K562 (cell line): ENCODE measurements around the gene ZNF772. TPM values are rescaled to one million over a fixed set of nuclear protein-coding genes. Genes with fewer than 3 reads are reported as not detected.

Source experiments
- ATAC-seq: fragments of 200-7000 bp; cut with Tn5 transposase; 3 replicates; pipeline ENCODE4 v1.9.1; 2020; ENCODE audit warnings: moderate library complexity
- BruUV-seq: library from RNA; stranded (reverse); fragments of 400-500 nt; replicated peaks from 2 replicates; lab custom pipeline; 2021; lab: Mats Ljungman, UMichigan
- CTCF ChIA-PET: fragments of 300-600 bp; formaldehyde crosslinking; extraction: SDS; loops from one replicate; lab custom pipeline; 2021; ENCODE audit warnings: low intra/inter-chr PET ratio; lab: Yijun Ruan, JAX
- POLR2A ChIA-PET: fragments of 300-600, 350-650 bp; sonication (Branson Sonifier 250); formaldehyde crosslinking; extraction: SDS; loops from one replicate; lab custom pipeline; 2021; ENCODE audit warnings: antibody characterized with exemption, inconsistent platforms; lab: Yijun Ruan, JAX
- DNase-seq, 4 experiments: peaks; one replicate each; pipeline versions ENCODE4 v3.0.0 to v3.0.0-alpha.2; 2011 to 2018; ENCODE audit warnings: low spot score in 3 of 4, mixed read lengths in 3 of 4; ENCODE audit errors: extremely low read depth in 1 of 4
- FAIRE-seq: peaks from 2 replicates; lab custom pipeline; 2011; peaks lifted over from hg19 to GRCh38; lab: Jason Lieb, UNC
- H2AFZ ChIP-seq: 2 replicates; pipeline ENCODE4 v1.6.0; 2011; ENCODE audit warnings: low read depth, low read length, control low read depth, inconsistent platforms
- H3K27ac ChIP-seq: fragments of 200-600 bp; 3 replicates; pipeline ENCODE4 v1.8.0; 2011; ENCODE audit warnings: low read depth, mild to moderate bottlenecking, control low read depth, inconsistent platforms, low read length, moderate library complexity, mixed read lengths; ENCODE audit errors: extremely low read depth
- H3K27me3 ChIP-seq, 2 experiments: fragments of 300-600 bp in 1 of 2; 2 replicates in 1 of 2; 3 replicates in 1 of 2; pipeline versions ENCODE4 v1.6.0 to v1.8.0; 2011; ENCODE audit warnings: inconsistent platforms in 2 of 2, low read length in 2 of 2, mild to moderate bottlenecking in 1 of 2, mixed read lengths in 1 of 2, moderate library complexity in 1 of 2; ENCODE audit not compliant: control insufficient read depth in 2 of 2, insufficient read depth in 2 of 2
- H3K36me3 ChIP-seq: fragments of 300-600 bp; 3 replicates; pipeline ENCODE4 v1.8.0; 2011; ENCODE audit warnings: mild to moderate bottlenecking, low read length, inconsistent platforms; ENCODE audit not compliant: control insufficient read depth, insufficient read depth
- H3K4me1 ChIP-seq, 2 experiments: fragments of 200-600 bp in 1 of 2; replicated peaks in 1 of 2; 2 replicates in 1 of 2; 3 replicates in 1 of 2; pipeline versions ENCODE4 v1.5.1 to v1.8.0; 2011; ENCODE audit warnings: inconsistent platforms in 2 of 2, low read length in 2 of 2, mild to moderate bottlenecking in 1 of 2, mixed read lengths in 1 of 2, moderate library complexity in 1 of 2; ENCODE audit not compliant: control insufficient read depth in 2 of 2, insufficient read depth in 2 of 2
- H3K4me2 ChIP-seq: 2 replicates; pipeline ENCODE4 v1.6.1; 2011; ENCODE audit warnings: low read length, control low read depth, inconsistent platforms, mixed read lengths; ENCODE audit not compliant: insufficient read depth
- H3K4me3 ChIP-seq: fragments of 200-600 bp; sonication (generic), shearing (Covaris generic); 2 replicates; pipeline ENCODE4 v1.5.1; 2016; ENCODE audit warnings: control low read depth, inconsistent platforms
- H3K79me2 ChIP-seq: fragments of 200-600 bp; 3 replicates; pipeline ENCODE4 v1.8.0; 2011; ENCODE audit warnings: low read length, inconsistent platforms; ENCODE audit not compliant: control insufficient read depth, insufficient read depth
- H3K9ac ChIP-seq, 2 experiments: 2 replicates each; pipeline versions ENCODE4 v1.6.0 to v1.6.1; 2011; ENCODE audit warnings: low read depth in 2 of 2, low read length in 2 of 2, control low read depth in 1 of 2, inconsistent platforms in 1 of 2, mild to moderate bottlenecking in 1 of 2, mixed read lengths in 1 of 2; ENCODE audit not compliant: insufficient read depth in 1 of 2
- H3K9me1 ChIP-seq: one replicate; pipeline ENCODE4 v1.6.0; 2011; ENCODE audit warnings: inconsistent platforms, mild to moderate bottlenecking, low read length, moderate library complexity; ENCODE audit not compliant: control insufficient read depth, insufficient read depth
- H3K9me3 ChIP-seq: replicated peaks from 2 replicates; pipeline ENCODE4 v1.5.1; 2011; ENCODE audit warnings: low read depth, low read length, inconsistent platforms; ENCODE audit not compliant: control insufficient read depth, insufficient read depth
- H4K20me1 ChIP-seq: replicated peaks from 2 replicates; pipeline ENCODE4 v1.6.1; 2011; ENCODE audit warnings: low read length, inconsistent platforms, mixed read lengths; ENCODE audit not compliant: control insufficient read depth, insufficient read depth
- ESRRA ChIP-seq: fragments of 450-650 bp; IDR thresholded peaks from 2 replicates; pipeline ENCODE4 v1.6.1; 2014; ENCODE audit warnings: low read depth, mild to moderate bottlenecking, moderate library complexity, borderline replicate concordance
- FOS ChIP-seq: IDR thresholded peaks from 3 replicates; pipeline ENCODE4 v1.6.1; 2011; ENCODE audit not compliant: insufficient read length; ENCODE audit errors: extremely low read depth
- HLTF ChIP-seq: fragments of 450-650 bp; IDR thresholded peaks from 2 replicates; pipeline ENCODE4 v1.6.1; 2016
- KAT7 ChIP-seq: sonication (generic); formaldehyde crosslinking; IDR thresholded peaks from 2 replicates; pipeline ENCODE4 v1.8.0; 2022; ENCODE audit warnings: missing genetic modification reagents, mild to moderate bottlenecking, borderline replicate concordance
- KDM2B ChIP-seq: fragments of 250-450 bp; sonication (Bioruptor Pico); IDR thresholded peaks from 2 replicates; pipeline ENCODE4 v1.8.0; 2021; ENCODE audit warnings: mild to moderate bottlenecking, moderate library complexity
- KDM4B ChIP-seq, 2 experiments: fragments of 450-650 bp in 1 of 2; sonication (generic) in 1 of 2; IDR thresholded peaks; 2 replicates each; pipeline ENCODE4 v1.6.1; 2016 to 2017; ENCODE audit warnings: borderline replicate concordance in 2 of 2, antibody characterized with exemption in 1 of 2, low read depth in 1 of 2, mild to moderate bottlenecking in 1 of 2
- PHF20 ChIP-seq: fragments of 450-650 bp; IDR thresholded peaks from 2 replicates; pipeline ENCODE4 v1.6.1; 2018; ENCODE audit not compliant: partially characterized antibody
- RBM34 ChIP-seq: fragments of 200-400 bp; formaldehyde crosslinking; IDR thresholded peaks from 2 replicates; pipeline ENCODE4 v1.6.1; 2018; ENCODE audit warnings: low read length, borderline replicate concordance; ENCODE audit not compliant: insufficient read depth
- TCF7 ChIP-seq: sonication (generic); IDR thresholded peaks from 2 replicates; pipeline ENCODE4 v1.6.1; 2016; ENCODE audit warnings: antibody characterized with exemption, borderline replicate concordance
- ZNF134 ChIP-seq: fragments of 250-450 bp; sonication (Bioruptor Pico); conservative IDR thresholded peaks from 2 replicates; pipeline ENCODE4 v1.4.0; 2020
- ZNF224 ChIP-seq: sonication (generic); formaldehyde crosslinking; IDR thresholded peaks from 2 replicates; pipeline ENCODE4 v1.8.0; 2022; ENCODE audit warnings: mild to moderate bottlenecking, missing genetic modification reagents
- WGBS: fragments of 100-300 bp; shearing (Covaris generic); methylation state at CpG from one replicate; pipeline ENCODE4 v1.1.6; 2016; ENCODE audit warnings: low coverage, mixed read lengths; ENCODE audit not compliant: insufficient coverage; ENCODE audit errors: missing lambda C conversion rate; 5-methylcytosine and 5-hydroxymethylcytosine counted together
- in situ Hi-C: fragments of 300-500 bp; cut with MboI; formaldehyde crosslinking; loops from 4 replicates; pipeline ENCODE4 v1.15.0; 2018; ENCODE audit warnings: inconsistent platforms, mixed read lengths
- intact Hi-C: fragments of 100-400 bp; cut with micrococcal nuclease; formaldehyde crosslinking; loops from 2 replicates; pipeline ENCODE4 v1.14.2; 2022
- polyA plus RNA-seq, 8 experiments: library from polyadenylated mRNA; depleted of rRNA in 4 of 8; stranded (reverse) in 5 of 8; unstranded in 3 of 8; fragments of >200 nt; fragmentation: Nextera tagmentation in 2 of 8; fragmentation: Illumina TruSeq in 1 of 8; extraction: Ambion mirVana in 2 of 8; extraction: Trizol in 1 of 8; gene quantifications; 2 replicates each; pipeline versions ENCODE4 v1.2.1 to v1.2.3, GENCODE V29; 2011 to 2014; ENCODE audit warnings: inconsistent platforms in 1 of 8, missing spikeins in 1 of 8
- total RNA-seq, 7 experiments: library from RNA; depleted of rRNA in 6 of 7; stranded (reverse); fragments of >200 nt in 6 of 7; fragmentation: Illumina TruSeq in 2 of 7; extraction: Trizol in 2 of 7; gene quantifications; 2 replicates each; pipeline versions ENCODE4 v1.2.1 to v1.2.3, GENCODE V29; 2011 to 2021; ENCODE audit warnings: low replicate concordance in 1 of 7
- TF ChIP-seq, protein P1 (sequence below): sonication (generic); formaldehyde crosslinking; IDR thresholded peaks from 2 replicates; pipeline ENCODE4 v1.8.0; 2023; ENCODE audit warnings: mild to moderate bottlenecking, missing genetic modification reagents
- TF ChIP-seq, protein P2 (sequence below): fragments of 450-650 bp; formaldehyde crosslinking; IDR thresholded peaks from 2 replicates; pipeline ENCODE4 v1.4.0; 2020; ENCODE audit warnings: mild to moderate bottlenecking, moderate library complexity
- TF ChIP-seq, protein P3 (sequence below): fragments of 250-450 bp; sonication (Bioruptor Pico); IDR thresholded peaks from 2 replicates; pipeline ENCODE4 v1.8.0; 2022; ENCODE audit warnings: moderate library complexity, mild to moderate bottlenecking, inconsistent platforms

Gene ZNF772
- total and polyA plus RNA-seq, 9 of the 15 experiments (the other 6 are each of a cell fraction or from before 2014, with no cell fraction given), result 0.13 to 1.9 (median 1.1) TPM

DNA sequence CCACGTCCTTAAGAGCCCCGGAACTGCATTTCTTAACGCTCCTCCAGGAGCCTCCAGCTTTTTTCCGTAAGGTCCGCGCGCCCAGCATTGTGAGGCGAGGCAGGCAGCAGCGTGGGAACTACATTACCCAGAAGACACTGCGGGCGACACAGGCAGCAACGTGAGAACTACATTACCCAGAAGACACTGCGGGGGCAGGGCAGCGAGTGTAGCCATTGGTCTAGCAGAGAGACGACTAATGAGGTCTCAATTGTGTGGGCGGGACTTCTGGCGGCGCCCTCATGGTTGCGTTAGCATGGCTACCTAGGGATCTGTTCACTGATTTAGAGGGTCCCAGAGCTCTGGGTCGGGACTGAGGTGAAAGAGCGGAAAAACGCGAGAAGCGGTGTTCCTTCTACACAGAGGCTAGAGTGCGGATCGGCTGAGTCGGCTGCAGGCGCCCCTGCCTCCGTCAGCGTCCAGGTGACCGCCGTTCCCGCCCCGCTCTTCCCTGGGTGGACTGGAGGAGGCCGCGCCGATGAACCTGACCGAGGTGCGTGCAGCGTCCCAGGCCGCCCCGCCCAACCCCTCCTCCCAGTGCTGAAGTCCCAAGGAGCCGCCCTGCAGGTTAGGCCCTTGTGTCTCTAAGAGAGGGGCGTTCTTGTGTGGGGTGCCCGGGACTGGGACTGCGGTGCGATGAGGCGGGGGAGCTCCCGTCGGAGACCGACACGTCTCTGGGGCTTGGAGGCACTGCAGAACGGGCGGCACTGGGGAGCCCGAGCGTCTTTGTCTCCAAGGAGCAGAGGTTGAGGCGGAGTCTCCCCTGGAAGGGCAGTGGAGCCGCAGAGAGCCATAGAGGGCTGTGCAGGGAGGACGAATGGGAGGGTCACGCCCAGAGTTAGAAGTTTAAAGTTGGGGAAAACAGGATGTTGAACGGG is 42.0 kb downstream of the ZNF772 start, which contains the start of gene ZNF749:
TSS of gene ZNF749 (plus strand) at position 264 of the 917 bp plus-strand sequence. CDS start at position 518, 254 bp downstream.
- DNase-seq (peak; percentile 94 to 99 (median 95)), ATAC-seq (peak; percentile 97), FAIRE-seq (peak; percentile 96)
- intact Hi-C loops (loop anchor here (1.0 kb wide), 1 partner anchor 155 kb away; the partner anchor contains the start of gene ZNF460), in situ Hi-C loops (no loop called here)
- 0 out of 2 replicates have a peak, but pooled peaks cover 8% of the 10 kb centered on the region for H4K20me1 ChIP-seq
- CTCF ChIA-PET, result no interaction called here
- H2AFZ ChIP-seq, result peak within 1 kb of the TSS; percentile 95
- H3K4me3 ChIP-seq, result peak within 1 kb of the TSS; percentile 78
- no peaks in the 10 kb centered on the region for H3K9me1 ChIP-seq
- H3K4me1 ChIP-seq, result peaks cover 5 to 9% of the 10 kb centered on the region in 2 experiments; a peak in 3 of 5 replicates
- peaks cover 17% of the 10 kb centered on the region; the same call in 2 of the 3 replicates for H3K36me3 ChIP-seq
- no peaks in the 10 kb centered on the region for H3K27me3 ChIP-seq
- peaks cover 47% of the 10 kb centered on the region for H3K79me2 ChIP-seq
- peaks cover 2% of the 10 kb centered on the region for H3K9me3 ChIP-seq
- POLR2A ChIA-PET, result interaction anchor here (0.6 to 1.3 kb wide), 5 partner anchors 8 to 630 kb away, joined by 3 to 5 read pairs (median 3); partner anchors contain the start of gene ZNF548
- peak within 1 kb of the TSS; percentile 65 for H3K27ac ChIP-seq
- under 1% methylated on average over 58 of the region's 61 CpGs for WGBS
- peak within 1 kb of the TSS; percentile 72 to 91 for H3K9ac ChIP-seq
- H3K4me2 ChIP-seq, result peak within 1 kb of the TSS; percentile 88
- BruUV-seq, result TSS peak; percentile 70
- TF ChIP-seq HLTF, result no peak
- TF ChIP-seq, protein P1, sequence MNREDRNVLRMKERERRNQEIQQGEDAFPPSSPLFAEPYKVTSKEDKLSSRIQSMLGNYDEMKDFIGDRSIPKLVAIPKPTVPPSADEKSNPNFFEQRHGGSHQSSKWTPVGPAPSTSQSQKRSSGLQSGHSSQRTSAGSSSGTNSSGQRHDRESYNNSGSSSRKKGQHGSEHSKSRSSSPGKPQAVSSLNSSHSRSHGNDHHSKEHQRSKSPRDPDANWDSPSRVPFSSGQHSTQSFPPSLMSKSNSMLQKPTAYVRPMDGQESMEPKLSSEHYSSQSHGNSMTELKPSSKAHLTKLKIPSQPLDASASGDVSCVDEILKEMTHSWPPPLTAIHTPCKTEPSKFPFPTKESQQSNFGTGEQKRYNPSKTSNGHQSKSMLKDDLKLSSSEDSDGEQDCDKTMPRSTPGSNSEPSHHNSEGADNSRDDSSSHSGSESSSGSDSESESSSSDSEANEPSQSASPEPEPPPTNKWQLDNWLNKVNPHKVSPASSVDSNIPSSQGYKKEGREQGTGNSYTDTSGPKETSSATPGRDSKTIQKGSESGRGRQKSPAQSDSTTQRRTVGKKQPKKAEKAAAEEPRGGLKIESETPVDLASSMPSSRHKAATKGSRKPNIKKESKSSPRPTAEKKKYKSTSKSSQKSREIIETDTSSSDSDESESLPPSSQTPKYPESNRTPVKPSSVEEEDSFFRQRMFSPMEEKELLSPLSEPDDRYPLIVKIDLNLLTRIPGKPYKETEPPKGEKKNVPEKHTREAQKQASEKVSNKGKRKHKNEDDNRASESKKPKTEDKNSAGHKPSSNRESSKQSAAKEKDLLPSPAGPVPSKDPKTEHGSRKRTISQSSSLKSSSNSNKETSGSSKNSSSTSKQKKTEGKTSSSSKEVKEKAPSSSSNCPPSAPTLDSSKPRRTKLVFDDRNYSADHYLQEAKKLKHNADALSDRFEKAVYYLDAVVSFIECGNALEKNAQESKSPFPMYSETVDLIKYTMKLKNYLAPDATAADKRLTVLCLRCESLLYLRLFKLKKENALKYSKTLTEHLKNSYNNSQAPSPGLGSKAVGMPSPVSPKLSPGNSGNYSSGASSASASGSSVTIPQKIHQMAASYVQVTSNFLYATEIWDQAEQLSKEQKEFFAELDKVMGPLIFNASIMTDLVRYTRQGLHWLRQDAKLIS (CRISPR knock-in tag), result no peak
- no peak for TF ChIP-seq KDM2B (CRISPR knock-in tag)
- TF ChIP-seq ESRRA, result no peak; the same call in 1 of the 2 replicates
- TF ChIP-seq ZNF134 (CRISPR knock-in tag), result no peak
- TF ChIP-seq, protein P2, sequence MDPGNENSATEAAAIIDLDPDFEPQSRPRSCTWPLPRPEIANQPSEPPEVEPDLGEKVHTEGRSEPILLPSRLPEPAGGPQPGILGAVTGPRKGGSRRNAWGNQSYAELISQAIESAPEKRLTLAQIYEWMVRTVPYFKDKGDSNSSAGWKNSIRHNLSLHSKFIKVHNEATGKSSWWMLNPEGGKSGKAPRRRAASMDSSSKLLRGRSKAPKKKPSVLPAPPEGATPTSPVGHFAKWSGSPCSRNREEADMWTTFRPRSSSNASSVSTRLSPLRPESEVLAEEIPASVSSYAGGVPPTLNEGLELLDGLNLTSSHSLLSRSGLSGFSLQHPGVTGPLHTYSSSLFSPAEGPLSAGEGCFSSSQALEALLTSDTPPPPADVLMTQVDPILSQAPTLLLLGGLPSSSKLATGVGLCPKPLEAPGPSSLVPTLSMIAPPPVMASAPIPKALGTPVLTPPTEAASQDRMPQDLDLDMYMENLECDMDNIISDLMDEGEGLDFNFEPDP (CRISPR knock-in tag), result no peak
- TF ChIP-seq TCF7, result no peak
- TF ChIP-seq RBM34, result no peak
- TF ChIP-seq ZNF224 (CRISPR knock-in tag), result no peak
- no peak for TF ChIP-seq PHF20
- TF ChIP-seq KAT7, result no peak
- no peak; a peak in 1 of 4 replicates for TF ChIP-seq KDM4B (IDR thresholded peaks at IDR 0.05; ENCODE audit: borderline replicate concordance in 2 of 2, low read depth in 1 of 2)
- TF ChIP-seq FOS, result peak; percentile 46
- TF ChIP-seq, protein P3, sequence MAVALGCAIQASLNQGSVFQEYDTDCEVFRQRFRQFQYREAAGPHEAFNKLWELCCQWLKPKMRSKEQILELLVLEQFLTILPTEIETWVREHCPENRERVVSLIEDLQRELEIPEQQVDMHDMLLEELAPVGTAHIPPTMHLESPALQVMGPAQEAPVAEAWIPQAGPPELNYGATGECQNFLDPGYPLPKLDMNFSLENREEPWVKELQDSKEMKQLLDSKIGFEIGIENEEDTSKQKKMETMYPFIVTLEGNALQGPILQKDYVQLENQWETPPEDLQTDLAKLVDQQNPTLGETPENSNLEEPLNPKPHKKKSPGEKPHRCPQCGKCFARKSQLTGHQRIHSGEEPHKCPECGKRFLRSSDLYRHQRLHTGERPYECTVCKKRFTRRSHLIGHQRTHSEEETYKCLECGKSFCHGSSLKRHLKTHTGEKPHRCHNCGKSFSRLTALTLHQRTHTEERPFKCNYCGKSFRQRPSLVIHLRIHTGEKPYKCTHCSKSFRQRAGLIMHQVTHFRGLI (CRISPR knock-in tag), result no peak
